Type B pancreatic cell (in vitro differentiated cells): Measurements from ENCODE around the gene OR8D4. TPM values are rescaled to one million over a fixed set of nuclear protein-coding genes. Genes with fewer than 3 reads are reported as not detected.

Experiments
- DNase-seq: peaks from one replicate; pipeline ENCODE4 v3.0.0; 2021; ENCODE audit warnings: mixed read lengths; ENCODE audit not compliant: unreplicated experiment; ENCODE audit errors: extremely low spot score
- H3K27ac Mint-ChIP-seq: 2 replicates; pipeline ENCODE4 v1.8.0; 2021; ENCODE audit warnings: mild to moderate bottlenecking, mixed read lengths
- H3K27me3 Mint-ChIP-seq: 2 replicates; pipeline ENCODE4 v1.8.0; 2021; ENCODE audit warnings: mixed read lengths
- H3K36me3 Mint-ChIP-seq: 2 replicates; pipeline ENCODE4 v1.8.0; 2021; ENCODE audit warnings: mixed read lengths
- H3K4me1 Mint-ChIP-seq: one replicate; pipeline ENCODE4 v1.8.0; 2021; ENCODE audit warnings: mixed read lengths; ENCODE audit not compliant: unreplicated experiment
- H3K4me3 Mint-ChIP-seq: 2 replicates; pipeline ENCODE4 v1.8.0; 2021; ENCODE audit warnings: mild to moderate bottlenecking, mixed read lengths
- H3K9me3 Mint-ChIP-seq: 2 replicates; pipeline ENCODE4 v1.8.0; 2021; ENCODE audit warnings: mixed read lengths
- CTCF ChIP-seq: fragments of 200-600 bp; sonication (generic); conservative IDR thresholded peaks from 2 replicates; pipeline ENCODE4 v1.5.0; 2021; ENCODE audit warnings: antibody characterized with exemption, mild to moderate bottlenecking
- total RNA-seq: library from RNA; stranded (reverse); gene quantifications from 2 replicates; pipeline ENCODE4 v1.2.1, GENCODE V29; 2021; ENCODE audit warnings: low replicate concordance

The OR8D4 gene
- total RNA-seq, 1 donor from 2014 or later: not detected

- no peaks in the 10 kb centered on the region for H3K4me1 Mint-ChIP-seq
- no peaks in the 10 kb centered on the region for H3K9me3 Mint-ChIP-seq
- no peaks in the 10 kb centered on the region for H3K36me3 Mint-ChIP-seq
- DNase-seq: no peak
- no peak overlapping the region for H3K4me3 Mint-ChIP-seq
- H3K27ac Mint-ChIP-seq: no peak overlapping the region
- H3K27me3 Mint-ChIP-seq: no peaks in the 10 kb centered on the region
- TF ChIP-seq CTCF: no peak
Measured at GRCh38 chr11:123880912-123881311, 21.1 kb upstream of the OR8D4 start.

GRCh38 chr11:123885570-123885969, 16.4 kb upstream of the OR8D4 start, which contains the start of gene TMEM225:
TSS of gene TMEM225 (minus strand) at chr11:123885670. CDS start at chr11:123885425, 245 bp downstream.
- Mint-ChIP-seq H3K9me3 (no peaks in the 10 kb centered on the region), H3K27me3 (no peaks in the 10 kb centered on the region)

GRCh38 chr11:123892031-123892430, 9.9 kb upstream of the OR8D4 start:
- Mint-ChIP-seq H3K27ac (no peak overlapping the region), H3K4me1 (no peaks in the 10 kb centered on the region), H3K27me3 (no peaks in the 10 kb centered on the region), H3K36me3 (no peaks in the 10 kb centered on the region), H3K4me3 (no peak overlapping the region), H3K9me3 (no peaks in the 10 kb centered on the region)
- no peak for DNase-seq
- no peak for TF ChIP-seq CTCF

More at GRCh38 chr11:123885570-123885969, 16.4 kb upstream of the OR8D4 start, which contains the start of gene TMEM225:
- Mint-ChIP-seq H3K36me3 (no peaks in the 10 kb centered on the region), H3K4me3 (no peak within 1 kb of the TSS), H3K27ac (no peak within 1 kb of the TSS), H3K4me1 (no peaks in the 10 kb centered on the region)
- no peak for DNase-seq
- no peak for TF ChIP-seq CTCF

- no peak for TF ChIP-seq CTCF
- Mint-ChIP-seq H3K4me1 (no peaks in the 10 kb centered on the region), H3K27ac (no peak overlapping the region), H3K36me3 (no peaks in the 10 kb centered on the region), H3K27me3 (peaks cover 4% of the 10 kb centered on the region), H3K9me3 (no peaks in the 10 kb centered on the region), H3K4me3 (no peak overlapping the region)
- no peak for DNase-seq
Measured at GRCh38 chr11:123899792-123900191, 2.2 kb upstream of the OR8D4 start.

- TF ChIP-seq CTCF: no peak
- Mint-ChIP-seq H3K36me3 (no peaks in the 10 kb centered on the region), H3K9me3 (no peaks in the 10 kb centered on the region), H3K27ac (no peak overlapping the region), H3K27me3 (peaks cover 4% of the 10 kb centered on the region), H3K4me3 (no peak overlapping the region), H3K4me1 (no peaks in the 10 kb centered on the region)
- DNase-seq: no peak
Measured at GRCh38 chr11:123903932-123904331, 2.0 kb downstream of the OR8D4 start.

GRCh38 chr11:123904932-123905331, 3.0 kb downstream of the OR8D4 start:
- no peak overlapping the region for H3K27ac Mint-ChIP-seq
- H3K27me3 Mint-ChIP-seq: peaks cover 4% of the 10 kb centered on the region
- no peak for DNase-seq
- no peaks in the 10 kb centered on the region for H3K4me1 Mint-ChIP-seq
- no peak overlapping the region for H3K4me3 Mint-ChIP-seq
- no peaks in the 10 kb centered on the region for H3K36me3 Mint-ChIP-seq
- H3K9me3 Mint-ChIP-seq: no peaks in the 10 kb centered on the region
- TF ChIP-seq CTCF: no peak
